WTC11 (cell line): ENCODE data around the gene SERGEF.

Experiments used
- AFF4 ChIP-seq: sonication (generic); formaldehyde crosslinking; IDR thresholded peaks from 2 replicates; pipeline ENCODE4 v1.8.1; 2023; ENCODE audit warnings: mild to moderate bottlenecking, missing genetic modification reagents, borderline replicate concordance
- CREB1 ChIP-seq: sonication (generic); formaldehyde crosslinking; IDR thresholded peaks from 2 replicates; pipeline ENCODE4 v1.8.0; 2023; ENCODE audit warnings: mild to moderate bottlenecking, missing genetic modification reagents
- GABPB1 ChIP-seq: sonication (generic); formaldehyde crosslinking; IDR thresholded peaks from 2 replicates; pipeline ENCODE4 v1.8.1; 2023; ENCODE audit warnings: mild to moderate bottlenecking, missing genetic modification reagents
- NFE2L1 ChIP-seq: sonication (generic); formaldehyde crosslinking; IDR thresholded peaks from 2 replicates; pipeline ENCODE4 v1.8.1; 2023; ENCODE audit warnings: missing genetic modification reagents
- SP1 ChIP-seq: sonication (generic); formaldehyde crosslinking; conservative IDR thresholded peaks from 2 replicates; pipeline ENCODE4 v1.8.1; 2022; ENCODE audit warnings: missing genetic modification reagents
- USF2 ChIP-seq: sonication (generic); formaldehyde crosslinking; IDR thresholded peaks from 2 replicates; pipeline ENCODE4 v1.8.1; 2023; ENCODE audit warnings: mild to moderate bottlenecking, missing genetic modification reagents, moderate library complexity
- TF ChIP-seq, protein P1 (sequence below): sonication (generic); formaldehyde crosslinking; IDR thresholded peaks from 2 replicates; pipeline ENCODE4 v1.8.0; 2022; ENCODE audit warnings: mild to moderate bottlenecking, missing genetic modification reagents
- TF ChIP-seq, protein P2 (sequence below): sonication (generic); formaldehyde crosslinking; conservative IDR thresholded peaks from 2 replicates; pipeline ENCODE4 v1.8.1; 2022; ENCODE audit warnings: mild to moderate bottlenecking, missing genetic modification reagents
- TF ChIP-seq, protein P3 (sequence below): sonication (generic); formaldehyde crosslinking; IDR thresholded peaks from 2 replicates; pipeline ENCODE4 v1.8.0; 2022; ENCODE audit warnings: mild to moderate bottlenecking, missing genetic modification reagents
- TF ChIP-seq, protein P4 (sequence below): fragments of 200-600 bp; IDR thresholded peaks from 2 replicates; pipeline ENCODE4 v1.8.0; 2022; ENCODE audit warnings: antibody characterized with exemption

DNA sequence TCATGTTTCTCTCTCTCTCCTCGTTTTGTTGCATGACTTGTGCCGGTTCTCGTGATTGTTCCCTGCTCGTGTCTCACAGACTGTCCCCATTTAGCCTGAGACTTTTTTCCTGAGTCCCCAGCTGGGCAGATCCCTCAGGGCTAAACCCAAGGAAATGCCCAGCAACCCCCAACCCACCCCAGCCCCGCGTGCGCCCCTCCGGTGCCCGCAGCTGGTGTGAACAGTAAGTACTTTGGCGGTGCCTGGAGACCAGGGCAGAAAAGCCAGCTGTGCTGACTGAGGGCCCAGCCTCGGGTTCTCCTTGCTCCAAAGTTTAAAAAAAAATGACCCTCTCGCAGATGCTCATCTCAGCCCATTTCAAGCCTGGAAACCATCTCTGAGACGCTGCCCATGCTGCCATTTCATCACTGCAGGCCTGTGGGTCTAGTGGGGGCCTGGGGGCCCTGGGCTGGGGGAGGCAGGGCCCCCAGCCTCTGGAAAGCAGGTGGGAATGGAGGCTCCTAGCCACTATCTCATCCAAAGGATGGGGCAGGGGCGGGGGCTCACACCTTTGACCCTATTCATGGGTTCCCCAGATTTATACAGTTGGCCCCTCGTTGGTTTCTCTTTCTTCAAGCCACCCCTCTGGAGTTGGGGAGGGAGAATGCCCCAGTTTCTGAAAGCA, 236.5 kb downstream of the SERGEF start:
- TF ChIP-seq USF2 (CRISPR knock-in tag) (no peak), CREB1 (CRISPR knock-in tag) (no peak), NFE2L1 (CRISPR knock-in tag) (no peak), GABPB1 (CRISPR knock-in tag) (no peak), SP1 (CRISPR knock-in tag) (no peak), AFF4 (CRISPR knock-in tag) (no peak)
- TF ChIP-seq, protein P1, sequence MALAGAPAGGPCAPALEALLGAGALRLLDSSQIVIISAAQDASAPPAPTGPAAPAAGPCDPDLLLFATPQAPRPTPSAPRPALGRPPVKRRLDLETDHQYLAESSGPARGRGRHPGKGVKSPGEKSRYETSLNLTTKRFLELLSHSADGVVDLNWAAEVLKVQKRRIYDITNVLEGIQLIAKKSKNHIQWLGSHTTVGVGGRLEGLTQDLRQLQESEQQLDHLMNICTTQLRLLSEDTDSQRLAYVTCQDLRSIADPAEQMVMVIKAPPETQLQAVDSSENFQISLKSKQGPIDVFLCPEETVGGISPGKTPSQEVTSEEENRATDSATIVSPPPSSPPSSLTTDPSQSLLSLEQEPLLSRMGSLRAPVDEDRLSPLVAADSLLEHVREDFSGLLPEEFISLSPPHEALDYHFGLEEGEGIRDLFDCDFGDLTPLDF (CRISPR knock-in tag): no peak
- TF ChIP-seq, protein P2, sequence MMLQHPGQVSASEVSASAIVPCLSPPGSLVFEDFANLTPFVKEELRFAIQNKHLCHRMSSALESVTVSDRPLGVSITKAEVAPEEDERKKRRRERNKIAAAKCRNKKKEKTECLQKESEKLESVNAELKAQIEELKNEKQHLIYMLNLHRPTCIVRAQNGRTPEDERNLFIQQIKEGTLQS: no peak
- TF ChIP-seq, protein P3, sequence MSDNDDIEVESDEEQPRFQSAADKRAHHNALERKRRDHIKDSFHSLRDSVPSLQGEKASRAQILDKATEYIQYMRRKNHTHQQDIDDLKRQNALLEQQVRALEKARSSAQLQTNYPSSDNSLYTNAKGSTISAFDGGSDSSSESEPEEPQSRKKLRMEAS: no peak
- TF ChIP-seq, protein P4, sequence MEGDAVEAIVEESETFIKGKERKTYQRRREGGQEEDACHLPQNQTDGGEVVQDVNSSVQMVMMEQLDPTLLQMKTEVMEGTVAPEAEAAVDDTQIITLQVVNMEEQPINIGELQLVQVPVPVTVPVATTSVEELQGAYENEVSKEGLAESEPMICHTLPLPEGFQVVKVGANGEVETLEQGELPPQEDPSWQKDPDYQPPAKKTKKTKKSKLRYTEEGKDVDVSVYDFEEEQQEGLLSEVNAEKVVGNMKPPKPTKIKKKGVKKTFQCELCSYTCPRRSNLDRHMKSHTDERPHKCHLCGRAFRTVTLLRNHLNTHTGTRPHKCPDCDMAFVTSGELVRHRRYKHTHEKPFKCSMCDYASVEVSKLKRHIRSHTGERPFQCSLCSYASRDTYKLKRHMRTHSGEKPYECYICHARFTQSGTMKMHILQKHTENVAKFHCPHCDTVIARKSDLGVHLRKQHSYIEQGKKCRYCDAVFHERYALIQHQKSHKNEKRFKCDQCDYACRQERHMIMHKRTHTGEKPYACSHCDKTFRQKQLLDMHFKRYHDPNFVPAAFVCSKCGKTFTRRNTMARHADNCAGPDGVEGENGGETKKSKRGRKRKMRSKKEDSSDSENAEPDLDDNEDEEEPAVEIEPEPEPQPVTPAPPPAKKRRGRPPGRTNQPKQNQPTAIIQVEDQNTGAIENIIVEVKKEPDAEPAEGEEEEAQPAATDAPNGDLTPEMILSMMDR: no peak
